ENCODE data around the gene ADGRD1. TPM values are rescaled to one million over a fixed set of nuclear protein-coding genes. Genes with fewer than 3 reads are reported as not detected.
"Not testable (repeated sequence)": the region's sequence is repeated elsewhere in the genome, so short reads cannot be mapped to it uniquely, and the experiment has no call there.

Gene ADGRD1
- total RNA-seq, 1 donor from 2014 or later: 0.84 TPM

DNA sequence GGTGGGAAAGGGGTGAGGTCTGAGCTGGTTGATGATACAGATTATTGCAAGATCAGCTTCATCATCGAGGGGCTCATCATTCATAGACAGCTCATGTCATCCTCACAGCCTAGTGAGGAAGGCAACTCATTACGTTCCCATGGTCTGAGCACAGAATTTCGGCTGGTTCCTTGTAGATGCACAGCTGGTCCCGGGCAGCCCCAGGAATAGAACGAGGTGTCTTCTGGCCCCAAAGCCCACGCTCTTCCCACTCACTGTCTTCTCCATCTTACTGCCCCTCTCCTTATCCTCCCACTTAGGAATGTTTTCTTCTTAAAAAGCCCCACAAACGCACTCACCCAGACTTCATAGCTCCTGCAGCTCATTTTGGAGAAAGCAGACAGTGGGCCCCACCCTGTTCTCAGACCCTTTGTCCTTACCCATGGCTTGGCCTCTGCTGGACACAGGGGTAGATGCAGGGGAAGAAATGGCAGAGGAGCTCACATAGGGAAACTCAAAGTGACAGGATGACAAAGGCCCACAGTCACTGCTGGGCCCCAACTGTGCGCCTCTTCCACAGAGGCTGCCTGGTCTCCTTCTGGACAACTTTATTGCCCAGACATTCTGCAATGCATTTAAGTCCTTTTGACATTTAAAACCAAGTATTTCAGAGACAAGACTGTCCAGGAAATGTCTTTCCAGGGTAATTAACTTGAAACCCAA is 162.2 kb downstream of the ADGRD1 start:
- no peak for DNase-seq
- Mint-ChIP-seq H3K27me3 (peaks cover 4% of the 10 kb centered on the region), H3K36me3 (ENCODE audit: low read depth) (no peaks in the 10 kb centered on the region), H3K4me3 (no peak overlapping the region), H3K4me1 (peaks cover 2% of the 10 kb centered on the region), H3K27ac (no peak overlapping the region), H3K9me3 (no peaks in the 10 kb centered on the region)
- intact Hi-C loops (cut with micrococcal nuclease): no loop called here

DNA sequence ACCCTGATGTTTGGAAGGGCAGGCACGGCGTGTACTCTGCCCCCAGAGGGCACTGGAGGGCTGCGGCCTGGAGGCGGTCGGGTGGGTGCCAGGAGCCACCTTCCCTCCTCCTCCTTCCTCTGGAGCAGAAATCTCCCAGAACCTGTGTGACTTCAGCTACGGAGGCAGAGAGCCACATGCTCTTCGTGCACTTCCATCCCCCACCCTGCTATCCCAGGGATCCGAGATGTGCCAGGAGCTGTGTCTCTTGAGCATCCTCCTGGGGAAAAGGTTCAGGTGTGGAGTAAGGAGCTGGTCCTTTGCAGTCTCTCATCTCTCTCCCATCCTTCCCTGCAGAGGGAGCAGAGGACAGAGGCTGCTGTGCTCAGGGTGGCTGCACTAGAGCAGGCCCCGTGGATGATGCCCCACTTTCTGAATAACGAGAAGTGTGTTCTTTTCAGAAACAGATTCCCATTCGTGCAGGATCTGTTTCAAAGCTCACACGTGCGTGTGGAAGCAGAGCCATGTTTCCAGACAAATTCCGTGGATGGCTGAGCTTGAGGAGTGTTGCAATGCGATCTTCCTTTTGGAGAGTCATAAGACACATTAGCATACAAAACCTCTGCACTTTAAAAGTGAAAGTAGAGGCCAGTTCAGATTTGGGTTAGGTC is 162.9 kb downstream of the ADGRD1 start:
- H3K9me3 Mint-ChIP-seq: no peaks in the 10 kb centered on the region

DNA sequence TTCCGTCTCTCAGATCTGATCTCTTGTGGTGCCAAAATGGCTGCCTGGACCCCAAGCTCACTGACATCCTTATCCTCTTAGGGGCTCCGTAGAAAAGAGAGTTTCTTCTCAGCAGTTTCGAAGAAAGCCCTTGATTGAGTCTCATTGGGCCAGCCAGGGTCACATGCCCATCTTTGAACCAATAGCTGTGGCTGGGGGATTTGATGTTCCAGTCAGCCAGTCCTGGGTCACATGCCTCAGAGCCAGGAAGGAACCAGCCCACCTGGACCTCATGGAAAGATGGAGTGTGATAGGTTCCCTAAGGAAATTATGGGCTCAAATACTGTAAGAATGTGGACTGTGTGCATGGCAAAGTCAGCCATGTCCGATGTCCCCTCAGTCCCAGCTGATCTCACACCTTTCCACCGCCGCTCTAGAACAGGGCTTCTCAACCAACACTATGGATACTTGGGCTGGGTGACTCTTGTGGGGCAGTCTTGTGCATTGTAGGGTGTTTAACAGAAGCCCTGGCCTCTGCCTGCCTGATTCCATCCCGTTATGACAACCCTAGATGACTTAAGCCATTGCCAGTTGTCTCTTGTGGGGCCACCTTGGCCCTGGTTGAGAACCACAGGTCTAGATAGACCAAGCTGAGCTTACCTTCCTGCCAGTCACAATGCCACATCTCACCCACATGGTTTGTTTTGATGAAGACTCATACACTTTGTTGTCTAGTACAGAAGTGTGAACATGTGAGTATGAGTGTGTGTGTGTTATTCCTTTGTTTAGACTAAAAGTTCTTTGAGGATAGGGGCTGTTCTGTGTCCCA is 163.9 kb downstream of the ADGRD1 start:
- H3K36me3 Mint-ChIP-seq (ENCODE audit: low read depth): no peaks in the 10 kb centered on the region
- H3K9me3 Mint-ChIP-seq: no peaks in the 10 kb centered on the region
- no peaks in the 10 kb centered on the region for H3K27me3 Mint-ChIP-seq
- no peak overlapping the region for H3K4me3 Mint-ChIP-seq
- no peak overlapping the region for H3K27ac Mint-ChIP-seq
- DNase-seq: no peak
- no peaks in the 10 kb centered on the region for H3K4me1 Mint-ChIP-seq
- intact Hi-C loops (cut with micrococcal nuclease): no loop called here

More for the DNA sequence above, 162.9 kb downstream of the ADGRD1 start:
- intact Hi-C loops (cut with micrococcal nuclease): no loop called here
- H3K4me1 Mint-ChIP-seq: peaks cover 2% of the 10 kb centered on the region
- no peak overlapping the region for H3K27ac Mint-ChIP-seq
- DNase-seq: no peak
- peaks cover 1% of the 10 kb centered on the region for H3K27me3 Mint-ChIP-seq
- no peak overlapping the region for H3K4me3 Mint-ChIP-seq
- no peaks in the 10 kb centered on the region for H3K36me3 Mint-ChIP-seq (ENCODE audit: low read depth)

DNA sequence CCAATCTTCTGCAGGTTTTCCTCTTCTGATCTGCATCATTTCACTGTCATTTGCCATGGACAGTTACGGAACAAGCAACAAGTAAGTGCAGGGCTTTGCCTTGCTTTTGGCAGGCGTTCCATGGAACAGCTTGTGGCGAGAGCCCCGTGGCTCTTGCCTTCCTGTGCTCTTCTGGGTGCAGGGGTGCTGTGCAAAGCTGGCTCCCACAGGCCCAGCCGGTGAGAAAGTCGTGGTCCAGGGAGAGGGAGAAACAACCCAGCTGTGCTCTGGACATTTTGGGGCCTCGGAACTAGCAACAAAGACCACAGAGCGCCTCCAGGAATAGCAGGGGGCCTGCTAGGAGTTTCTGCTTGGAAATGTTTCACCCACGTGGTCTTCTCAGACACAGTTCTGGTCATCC is 164.7 kb downstream of the ADGRD1 start:
- Mint-ChIP-seq H3K36me3 (ENCODE audit: low read depth) (no peaks in the 10 kb centered on the region), H3K4me3 (no peak overlapping the region), H3K9me3 (no peaks in the 10 kb centered on the region), H3K27me3 (no peaks in the 10 kb centered on the region), H3K4me1 (no peaks in the 10 kb centered on the region), H3K27ac (no peak overlapping the region)
- no peak for DNase-seq
- intact Hi-C loops (cut with micrococcal nuclease): no loop called here

DNA sequence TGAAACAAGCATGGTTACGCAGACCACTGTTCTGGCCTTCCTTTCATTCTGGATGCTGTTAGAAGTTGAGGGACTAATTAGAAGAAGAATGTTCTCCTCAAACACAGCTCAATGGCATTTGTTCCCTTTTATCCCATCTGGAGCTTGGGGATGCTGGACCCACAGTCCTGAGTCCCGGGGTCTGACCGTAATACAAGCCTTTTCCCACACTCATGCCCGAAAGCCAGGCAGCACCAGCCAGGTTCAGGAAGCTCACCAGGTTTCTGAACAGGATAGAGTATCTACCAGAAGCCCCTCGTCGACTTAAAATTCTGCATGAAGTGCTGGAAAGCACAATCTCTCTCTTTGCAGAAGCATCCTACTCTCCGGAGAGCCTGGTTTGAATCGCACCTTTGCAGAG is 165.6 kb downstream of the ADGRD1 start:
- H3K4me1 Mint-ChIP-seq; H3K27me3 Mint-ChIP-seq; H3K9me3 Mint-ChIP-seq; H3K36me3 Mint-ChIP-seq (ENCODE audit: low read depth); intact Hi-C loops (cut with micrococcal nuclease); H3K27ac Mint-ChIP-seq; H3K4me3 Mint-ChIP-seq; DNase-seq: not testable (repeated sequence)

DNA sequence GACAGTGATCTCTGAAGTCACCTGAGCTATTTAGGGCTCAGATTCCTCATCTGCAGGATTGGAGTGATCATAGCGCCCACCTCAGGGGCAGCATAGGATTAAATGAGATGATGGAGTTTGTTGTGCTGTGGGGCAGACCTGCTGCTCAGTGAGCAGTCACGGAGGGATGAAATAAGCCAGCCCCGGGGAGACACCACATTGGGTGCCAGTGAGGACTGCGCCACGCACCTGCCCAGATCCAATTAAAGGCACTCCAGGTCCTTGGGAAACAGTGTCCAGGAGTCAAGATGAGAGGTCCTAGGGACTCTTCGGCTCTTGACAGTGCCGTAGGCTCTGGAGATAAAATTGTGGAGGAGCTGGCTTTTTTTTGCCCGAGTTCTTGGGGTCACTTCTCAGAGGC is 166.2 kb downstream of the ADGRD1 start:
- no peaks in the 10 kb centered on the region for H3K4me1 Mint-ChIP-seq
- no peak for DNase-seq
- H3K9me3 Mint-ChIP-seq: no peaks in the 10 kb centered on the region
- no peak overlapping the region for H3K27ac Mint-ChIP-seq
- intact Hi-C loops (cut with micrococcal nuclease): no loop called here
- H3K27me3 Mint-ChIP-seq: no peaks in the 10 kb centered on the region
- H3K36me3 Mint-ChIP-seq (ENCODE audit: low read depth): no peaks in the 10 kb centered on the region
- H3K4me3 Mint-ChIP-seq: no peak overlapping the region

DNA sequence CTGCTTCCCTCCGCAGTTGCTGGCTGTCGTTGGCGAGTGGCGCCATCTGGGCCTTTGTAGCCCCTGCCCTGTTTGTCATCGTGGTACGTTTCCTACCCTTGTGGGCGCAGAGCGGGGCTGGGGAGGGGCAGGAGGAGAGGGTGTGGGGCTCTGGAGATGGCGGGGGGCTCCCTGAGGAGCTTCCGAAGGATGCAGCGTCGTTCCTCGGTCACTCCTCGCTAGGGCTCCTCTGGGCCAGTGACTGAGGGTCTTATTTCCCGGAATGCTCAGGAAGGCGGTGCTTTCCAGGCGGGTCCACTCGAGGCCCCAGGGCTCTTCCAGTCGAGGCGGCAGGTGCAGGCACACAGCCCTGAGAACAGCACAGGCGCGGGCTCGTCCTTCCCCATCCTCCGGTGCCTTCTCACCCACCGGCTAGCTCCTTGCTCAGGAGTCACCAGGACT is 167.1 kb downstream of the ADGRD1 start:
- no peaks in the 10 kb centered on the region for H3K9me3 Mint-ChIP-seq
- no peak for DNase-seq
- no peaks in the 10 kb centered on the region for H3K27me3 Mint-ChIP-seq
- no peak overlapping the region for H3K4me3 Mint-ChIP-seq
- H3K4me1 Mint-ChIP-seq: no peaks in the 10 kb centered on the region
- no peak overlapping the region for H3K27ac Mint-ChIP-seq
- intact Hi-C loops (cut with micrococcal nuclease): no loop called here
- H3K36me3 Mint-ChIP-seq (ENCODE audit: low read depth): no peaks in the 10 kb centered on the region

DNA sequence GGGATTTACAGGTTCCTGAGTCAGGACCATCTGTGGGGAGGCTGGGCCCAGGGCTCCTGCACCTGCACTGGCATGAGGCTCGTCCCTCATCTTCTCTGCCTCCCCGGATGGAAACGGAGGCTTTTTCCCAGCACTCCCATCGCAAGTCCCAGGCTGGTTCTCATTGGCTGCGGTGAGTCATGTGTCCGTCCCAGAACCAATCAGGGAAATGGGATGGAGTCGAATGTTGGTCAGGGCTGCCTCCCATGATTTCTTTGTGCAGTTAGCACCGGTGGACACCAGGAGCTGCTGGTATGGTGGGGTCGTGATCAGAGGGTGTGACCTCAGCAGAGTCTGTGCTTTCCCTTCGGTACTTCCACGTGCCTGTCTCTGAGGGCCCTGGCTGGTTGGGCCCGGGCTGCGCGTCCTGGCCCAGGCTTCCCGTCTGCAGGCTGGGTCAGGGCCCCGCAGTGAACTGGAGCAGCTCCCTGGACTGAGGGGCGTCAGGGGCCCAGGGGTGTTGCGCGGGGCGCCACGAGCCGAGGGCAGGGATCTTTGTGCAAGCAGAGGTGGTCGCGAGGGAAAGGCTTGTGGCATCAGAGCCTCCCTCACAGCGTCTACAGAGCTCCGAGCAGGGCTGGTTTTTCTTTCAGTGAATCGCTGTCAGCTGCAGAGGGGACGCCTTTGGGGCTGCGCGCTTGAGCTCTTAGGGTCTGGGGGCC is 168.1 kb downstream of the ADGRD1 start:
- Mint-ChIP-seq H3K4me1 (no peaks in the 10 kb centered on the region), H3K36me3 (ENCODE audit: low read depth) (no peaks in the 10 kb centered on the region), H3K9me3 (no peaks in the 10 kb centered on the region), H3K27me3 (no peaks in the 10 kb centered on the region), H3K4me3 (no peak overlapping the region), H3K27ac (no peak overlapping the region)
- no peak for DNase-seq
- intact Hi-C loops (cut with micrococcal nuclease): no loop called here

DNA sequence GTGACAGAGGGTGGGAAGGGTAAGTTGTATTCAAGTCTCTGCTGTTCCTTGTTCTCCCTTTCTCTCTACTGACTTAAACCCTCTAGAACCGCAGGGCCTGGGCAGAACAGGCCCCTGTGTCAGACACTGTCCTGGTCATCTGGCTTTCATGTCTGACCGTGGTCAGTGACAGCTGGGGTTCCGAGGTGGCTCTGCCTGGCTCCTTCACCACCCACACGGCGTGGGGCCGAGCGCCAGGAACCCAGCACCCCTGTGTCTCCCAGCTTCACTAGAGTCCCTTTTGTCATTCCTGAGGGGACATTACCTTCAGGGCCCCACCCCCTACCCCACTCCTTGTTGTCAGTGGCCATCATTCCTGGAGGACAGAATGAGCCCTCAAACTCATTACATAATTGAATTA is 168.9 kb downstream of the ADGRD1 start:
- no peak overlapping the region for H3K4me3 Mint-ChIP-seq
- no peak for DNase-seq
- no peak overlapping the region for H3K27ac Mint-ChIP-seq
- no peaks in the 10 kb centered on the region for H3K4me1 Mint-ChIP-seq
- intact Hi-C loops (cut with micrococcal nuclease): no loop called here
- no peaks in the 10 kb centered on the region for H3K27me3 Mint-ChIP-seq
- no peaks in the 10 kb centered on the region for H3K36me3 Mint-ChIP-seq (ENCODE audit: low read depth)
- peaks cover 5% of the 10 kb centered on the region for H3K9me3 Mint-ChIP-seq

DNA sequence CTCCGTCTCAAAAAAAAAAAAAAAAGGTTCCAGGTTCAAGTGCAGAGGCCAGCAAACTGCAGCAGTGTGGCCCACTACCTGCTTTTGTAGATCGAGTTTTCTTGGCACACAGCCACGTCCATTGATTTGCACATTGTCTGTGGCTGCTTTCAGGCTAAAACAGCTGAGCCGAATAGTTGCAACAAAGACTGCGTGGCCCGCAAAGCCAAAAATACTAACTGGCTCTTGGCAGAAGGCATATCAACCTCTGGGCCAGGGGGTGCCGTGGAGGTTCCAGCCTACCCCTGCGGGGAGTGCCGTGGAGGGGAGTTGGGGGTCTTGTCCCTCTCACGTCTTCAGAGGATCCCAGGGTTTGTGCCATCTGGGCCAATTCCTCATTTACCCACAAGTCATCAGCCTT is 170.1 kb downstream of the ADGRD1 start:
- H3K27ac Mint-ChIP-seq: no peak overlapping the region
- intact Hi-C loops (cut with micrococcal nuclease): no loop called here
- H3K4me1 Mint-ChIP-seq: no peaks in the 10 kb centered on the region
- peaks cover 5% of the 10 kb centered on the region for H3K9me3 Mint-ChIP-seq
- H3K4me3 Mint-ChIP-seq: no peak overlapping the region
- no peak for DNase-seq
- H3K27me3 Mint-ChIP-seq: no peaks in the 10 kb centered on the region
- H3K36me3 Mint-ChIP-seq (ENCODE audit: low read depth): no peaks in the 10 kb centered on the region

DNA sequence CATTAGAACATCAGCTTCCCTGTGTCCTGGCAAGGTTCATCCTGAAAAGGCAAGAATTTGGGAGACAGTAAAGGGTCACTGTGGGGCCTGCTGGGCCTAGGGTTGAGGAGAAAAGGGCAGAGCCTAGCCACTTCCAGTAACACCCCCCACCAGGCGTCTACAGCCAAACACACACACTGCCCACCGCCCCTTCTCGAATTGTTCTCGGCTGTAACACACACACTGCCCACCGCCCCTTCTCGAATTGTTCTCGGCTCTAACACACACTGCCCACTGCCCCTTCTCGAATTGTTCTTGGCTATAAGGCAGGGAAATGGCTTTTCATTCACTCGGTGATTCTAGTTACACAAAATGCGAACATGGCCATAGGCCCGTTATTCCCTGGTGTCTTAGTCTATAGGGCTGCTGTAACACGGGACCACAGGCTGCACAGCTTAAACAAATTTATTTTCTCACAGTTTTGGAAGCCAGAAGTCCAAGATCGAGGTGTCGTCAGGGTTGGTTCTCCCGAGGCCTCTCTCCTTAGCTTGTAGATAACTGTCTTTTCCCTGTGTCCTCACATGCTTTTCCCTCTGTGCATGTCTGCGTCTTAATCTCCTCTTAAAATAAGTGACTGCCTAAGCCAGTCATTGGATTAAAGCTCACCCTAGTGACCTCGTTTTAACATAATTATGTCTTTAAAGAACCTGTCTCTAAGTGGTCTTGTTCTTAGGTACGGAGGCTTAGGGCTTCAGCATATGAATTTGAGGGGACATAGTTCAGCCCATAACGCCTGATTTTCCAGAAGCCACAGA is 171.0 kb downstream of the ADGRD1 start:
- H3K9me3 Mint-ChIP-seq: peaks cover 5% of the 10 kb centered on the region
- no peak for DNase-seq
- H3K27ac Mint-ChIP-seq: no peak overlapping the region
- no peaks in the 10 kb centered on the region for H3K4me1 Mint-ChIP-seq
- no peaks in the 10 kb centered on the region for H3K36me3 Mint-ChIP-seq (ENCODE audit: low read depth)
- H3K27me3 Mint-ChIP-seq: no peaks in the 10 kb centered on the region
- no peak overlapping the region for H3K4me3 Mint-ChIP-seq
- intact Hi-C loops (cut with micrococcal nuclease): no loop called here

DNA sequence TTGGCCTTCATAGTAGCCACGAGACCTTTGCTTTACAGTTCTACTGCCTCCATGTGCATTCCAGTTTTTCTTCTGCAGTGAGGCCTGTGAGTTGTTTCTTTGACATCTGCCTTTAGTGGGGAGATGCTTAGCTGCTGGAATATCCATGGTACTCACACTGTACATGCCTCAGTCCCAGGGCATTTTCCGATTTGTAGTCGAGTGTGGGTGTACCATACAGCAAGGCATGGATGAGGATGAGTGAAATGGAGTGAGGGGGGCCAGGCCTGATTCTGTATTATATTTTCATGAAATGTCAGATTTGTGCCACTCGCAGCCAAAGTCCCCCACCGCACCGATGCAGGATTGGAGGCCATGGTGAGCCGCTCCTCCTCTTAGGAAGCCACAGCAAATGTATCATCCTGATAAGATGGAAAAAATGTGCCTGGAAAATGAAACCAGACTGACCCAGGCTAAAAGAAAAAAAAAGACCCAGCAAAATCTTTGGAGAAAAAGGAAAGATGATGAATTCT is 173.0 kb downstream of the ADGRD1 start:
- H3K9me3 Mint-ChIP-seq: peaks cover 5% of the 10 kb centered on the region
- intact Hi-C loops (cut with micrococcal nuclease): no loop called here

DNA sequence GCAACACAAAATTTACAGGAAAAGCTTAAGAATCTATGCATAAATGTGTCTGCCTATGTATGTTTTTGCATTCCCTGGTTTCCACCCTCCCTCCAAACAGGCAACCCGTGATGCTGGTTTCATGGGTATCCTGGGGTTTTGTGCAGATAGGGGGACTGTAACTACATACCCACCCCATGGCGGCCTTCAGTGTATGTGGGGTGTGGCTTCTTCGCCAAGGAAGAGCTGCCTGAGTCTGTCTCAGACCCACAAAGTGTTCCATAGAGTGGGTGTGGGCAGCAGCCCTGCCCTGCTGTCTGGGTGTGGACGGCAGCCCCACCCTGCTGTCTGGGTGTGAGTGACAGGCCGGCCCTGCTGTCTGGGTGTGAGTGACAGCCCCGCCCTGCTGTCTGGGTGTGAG is 174.8 kb downstream of the ADGRD1 start:
- no peak for DNase-seq
- intact Hi-C loops (cut with micrococcal nuclease): no loop called here
- Mint-ChIP-seq H3K27ac (no peak overlapping the region), H3K36me3 (ENCODE audit: low read depth) (no peaks in the 10 kb centered on the region), H3K4me1 (no peaks in the 10 kb centered on the region), H3K9me3 (peaks cover 5% of the 10 kb centered on the region), H3K4me3 (no peak overlapping the region), H3K27me3 (no peaks in the 10 kb centered on the region)

More for the DNA sequence above, 173.0 kb downstream of the ADGRD1 start:
- no peaks in the 10 kb centered on the region for H3K4me1 Mint-ChIP-seq
- no peaks in the 10 kb centered on the region for H3K27me3 Mint-ChIP-seq
- H3K4me3 Mint-ChIP-seq: no peak overlapping the region
- H3K27ac Mint-ChIP-seq: no peak overlapping the region
- no peak for DNase-seq
- H3K36me3 Mint-ChIP-seq (ENCODE audit: low read depth): no peaks in the 10 kb centered on the region

All from activated CD4-positive, alpha-beta T cell treated with anti-CD3 and anti-CD28 coated beads, Interleukin-2, amount 10 ng/mL, durations not matched to agents 24 days and 14 days (primary cell).